Endothelial cell of umbilical vein (primary cell): ENCODE data around the gene RNASE8. TPM values are rescaled to one million over a fixed set of nuclear protein-coding genes. Genes with fewer than 3 reads are reported as not detected.

Source experiments
- BruUV-seq: library from RNA; stranded (reverse); fragments of 400-500 nt; replicated peaks from 2 replicates; lab custom pipeline; 2021; lab: Mats Ljungman, UMichigan
- CTCF ChIA-PET: fragments of 300-600, 350-600 bp; sonication (Branson Sonifier 250); formaldehyde crosslinking; loops from one replicate; lab custom pipeline; 2021; ENCODE audit warnings: antibody characterized with exemption, inconsistent platforms; lab: Charles Lee
- POLR2A ChIA-PET: fragments of 300-600, 350-600 bp; sonication (Branson Sonifier 250); formaldehyde crosslinking; loops from one replicate; lab custom pipeline; 2021; ENCODE audit warnings: antibody characterized with exemption, inconsistent platforms; lab: Charles Lee
- DNase-seq: peaks from one replicate; pipeline ENCODE4 v3.0.0-alpha.2; 2011; ENCODE audit warnings: low read depth, low spot score
- FAIRE-seq: peaks from 2 replicates; lab custom pipeline; 2011; peaks lifted over from hg19 to GRCh38; lab: Jason Lieb, UNC
- H2AFZ ChIP-seq: 2 replicates; pipeline ENCODE4 v1.6.0; 2012; ENCODE audit warnings: low read depth, low read length, control low read depth, inconsistent platforms
- H3K27ac ChIP-seq: 2 replicates; pipeline ENCODE4 v1.5.1; 2011; ENCODE audit warnings: low read depth, mild to moderate bottlenecking, control low read depth, low read length, moderate library complexity; ENCODE audit not compliant: insufficient read depth
- H3K27me3 ChIP-seq, 2 experiments: 2 replicates each; pipeline versions ENCODE4 v1.6.0 to v1.6.1; 2011; ENCODE audit warnings: low read length in 2 of 2, mixed read lengths in 1 of 2; ENCODE audit not compliant: control insufficient read depth in 2 of 2, insufficient read depth in 2 of 2
- H3K36me3 ChIP-seq, 2 experiments: 2 replicates in 1 of 2; 3 replicates in 1 of 2; pipeline ENCODE4 v1.5.1; 2011; ENCODE audit warnings: low read length in 2 of 2, mild to moderate bottlenecking in 1 of 2, moderate library complexity in 1 of 2; ENCODE audit not compliant: control insufficient read depth in 2 of 2, insufficient read depth in 2 of 2; ENCODE audit errors: extremely low read depth in 1 of 2
- H3K4me1 ChIP-seq: 3 replicates; pipeline ENCODE4 v1.5.1; 2011; ENCODE audit warnings: mild to moderate bottlenecking, low read length; ENCODE audit not compliant: control insufficient read depth, insufficient read depth; ENCODE audit errors: extremely low read depth
- H3K4me2 ChIP-seq: 2 replicates; pipeline ENCODE4 v1.6.1; 2011; ENCODE audit warnings: low read length, control low read depth, mixed read lengths; ENCODE audit not compliant: insufficient read depth
- H3K4me3 ChIP-seq, 3 experiments: fragments of 200-600 bp in 1 of 3; sonication (generic), shearing (Covaris generic) in 1 of 3; replicated peaks in 1 of 3; 2 replicates each; pipeline ENCODE4 v1.5.1; 2011 to 2016; ENCODE audit warnings: control low read depth in 3 of 3, low read length in 3 of 3, mild to moderate bottlenecking in 2 of 3, inconsistent platforms in 1 of 3, low read depth in 1 of 3, moderate library complexity in 1 of 3; ENCODE audit not compliant: insufficient read depth in 1 of 3
- H3K79me2 ChIP-seq: 2 replicates; pipeline ENCODE4 v1.6.0; 2012; ENCODE audit warnings: low read length, inconsistent platforms; ENCODE audit not compliant: control insufficient read depth, insufficient read depth
- H3K9ac ChIP-seq: replicated peaks from 2 replicates; pipeline ENCODE3; 2011; ENCODE audit warnings: low read length, control low read depth; ENCODE audit not compliant: insufficient read depth; ENCODE audit errors: extremely low read depth
- H3K9me1 ChIP-seq: replicated peaks from 3 replicates; pipeline ENCODE4 v1.6.0; 2011; ENCODE audit warnings: mild to moderate bottlenecking, low read length; ENCODE audit not compliant: control insufficient read depth, insufficient read depth; ENCODE audit errors: extremely low read depth
- H3K9me3 ChIP-seq: replicated peaks from 2 replicates; pipeline ENCODE4 v1.5.1; 2012; ENCODE audit warnings: low read length, inconsistent platforms; ENCODE audit not compliant: control insufficient read depth, insufficient read depth
- H4K20me1 ChIP-seq: replicated peaks from 2 replicates; pipeline ENCODE3; 2011; ENCODE audit warnings: mild to moderate bottlenecking, low read length; ENCODE audit not compliant: control insufficient read depth, insufficient read depth; ENCODE audit errors: extremely low read depth
- CTCF ChIP-seq, 2 donors: IDR thresholded peaks; 1 replicate in 1 of 2; 2 replicates in 1 of 2; pipeline ENCODE4 v1.5.1; 2011; ENCODE audit warnings: low read length in 2 of 2, mild to moderate bottlenecking in 2 of 2, moderate library complexity in 2 of 2, control low read depth in 1 of 2, inconsistent platforms in 1 of 2, low read depth in 1 of 2; ENCODE audit not compliant: insufficient read depth in 1 of 2; ENCODE audit errors: extremely low read depth in 1 of 2
- EZH2 ChIP-seq: IDR thresholded peaks from 2 replicates; pipeline ENCODE4 v1.6.1; 2012; ENCODE audit warnings: borderline replicate concordance, low read depth, mild to moderate bottlenecking, moderate library complexity, low read length, inconsistent platforms; ENCODE audit not compliant: severe bottlenecking
- FOS ChIP-seq: IDR thresholded peaks from 2 replicates; pipeline ENCODE4 v1.6.1; 2011; ENCODE audit warnings: mild to moderate bottlenecking, low read length, moderate library complexity, borderline replicate concordance; ENCODE audit not compliant: insufficient read depth
- GATA2 ChIP-seq: IDR thresholded peaks from 2 replicates; pipeline ENCODE4 v1.7.0; 2011; ENCODE audit warnings: low read depth, mild to moderate bottlenecking, moderate library complexity, mixed read lengths, low read length; ENCODE audit not compliant: insufficient read length, insufficient read depth
- JUN ChIP-seq: IDR thresholded peaks from 2 replicates; pipeline ENCODE4 v1.6.1; 2011; ENCODE audit warnings: borderline replicate concordance, low read depth; ENCODE audit not compliant: insufficient read length, insufficient read depth
- MAX ChIP-seq: IDR thresholded peaks from 2 replicates; pipeline ENCODE4 v1.6.1; 2011; ENCODE audit not compliant: insufficient read depth, insufficient read length
- MYC ChIP-seq: IDR thresholded peaks from one replicate; pipeline ENCODE4 v1.6.1; 2011; ENCODE audit warnings: mild to moderate bottlenecking, low read depth, low read length
- POLR2A ChIP-seq: IDR thresholded peaks from 2 replicates; pipeline ENCODE4 v1.6.1; 2012; ENCODE audit warnings: low read depth, mild to moderate bottlenecking, control low read depth, low read length
- POLR2AphosphoS5 ChIP-seq: IDR thresholded peaks from 2 replicates; pipeline ENCODE4 v1.6.1; 2012; ENCODE audit warnings: low read depth, mild to moderate bottlenecking, control low read depth, low read length, moderate library complexity; ENCODE audit not compliant: insufficient read depth
- dilution Hi-C: fragments of 300-500 bp; cut with MboI; formaldehyde crosslinking; loops from one replicate; pipeline ENCODE4 v1.15.0; 2019; ENCODE audit warnings: low sequenced_read_pairs; ENCODE audit not compliant: extremely low pct_ligation_motif_present
- intact Hi-C: fragments of 100-400 bp; cut with micrococcal nuclease; formaldehyde crosslinking; loops from one replicate; pipeline ENCODE4 v1.10.0; 2022
- polyA plus RNA-seq, 4 experiments: library from polyadenylated mRNA; depleted of rRNA in 3 of 4; stranded (reverse) in 3 of 4; unstranded in 1 of 4; fragments of >200 nt; gene quantifications; 2 replicates each; pipeline versions ENCODE4 v1.2.1 to v1.2.3, GENCODE V29; 2011 to 2012; ENCODE audit warnings: missing spikeins in 1 of 4
- total RNA-seq: library from RNA; stranded (reverse); gene quantifications from 2 replicates; pipeline ENCODE4 v1.2.3, GENCODE V29; 2021

Gene RNASE8
- total and polyA plus RNA-seq, 2 donors (not counting 3 experiments of a cell fraction or from before 2014, with no cell fraction given): not detected

GRCh38 chr14:21061347-21061668, 3.7 kb downstream of the RNASE8 start:
- no peaks in the 10 kb centered on the region for H3K9me3 ChIP-seq
- no peaks in the 10 kb centered on the region for H3K4me1 ChIP-seq
- no peaks in the 10 kb centered on the region for H4K20me1 ChIP-seq
- H3K9ac ChIP-seq: no peak overlapping the region
- BruUV-seq: no TSS peak
- H3K79me2 ChIP-seq: no peaks in the 10 kb centered on the region
- no peak overlapping the region for H3K4me3 ChIP-seq
- POLR2A ChIA-PET: interaction anchor here (0.6 kb wide), 1 partner anchor 156 kb away, joined by 3 read pairs; no protein-coding TSS in a partner anchor
- no peak for TF ChIP-seq POLR2A
- no peak for TF ChIP-seq CTCF (IDR thresholded peaks at IDR 0.05; ENCODE audit: extremely low read depth in 1 of 2, insufficient read depth in 1 of 2, low read depth in 1 of 2, low read length in 2 of 2)
- no peak for TF ChIP-seq EZH2
- TF ChIP-seq POLR2AphosphoS5: no peak
- TF ChIP-seq FOS: no peak
- TF ChIP-seq JUN: no peak
- no peak for TF ChIP-seq MYC
- TF ChIP-seq GATA2: no peak
- no peak for TF ChIP-seq MAX
- no peaks in the 10 kb centered on the region for H3K36me3 ChIP-seq
- FAIRE-seq (no peak), DNase-seq (no peak)
- H3K9me1 ChIP-seq: no peaks in the 10 kb centered on the region
- H3K27me3 ChIP-seq: peaks cover 15 to 26% of the 10 kb centered on the region in 2 experiments
- CTCF ChIA-PET: interaction anchor here (1.1 to 1.5 kb wide), 3 partner anchors 10 to 47 kb away, joined by 3 to 4 read pairs (median 3); no protein-coding TSS in a partner anchor
- H3K4me2 ChIP-seq: no peak overlapping the region
- intact Hi-C loops (no loop called here), dilution Hi-C loops (no loop called here)
- H2AFZ ChIP-seq: no peak overlapping the region
- no peak overlapping the region for H3K27ac ChIP-seq
